IMR-90 (cell line): ENCODE measurements around the gene MAPK11.

Experiments used
- CEBPB ChIP-seq: IDR thresholded peaks from 2 replicates; pipeline ENCODE4 v1.6.1; 2012; ENCODE audit warnings: low read depth, low read length, improper control_type of control experiment
- CHD1 ChIP-seq: IDR thresholded peaks from 2 replicates; pipeline ENCODE4 v1.6.1; 2012; ENCODE audit warnings: low read depth, low read length, improper control_type of control experiment
- CTCF ChIP-seq: conservative IDR thresholded peaks from 2 replicates; pipeline ENCODE4 v1.5.1; 2012; ENCODE audit warnings: mild to moderate bottlenecking, low read depth, low read length, improper control_type of control experiment
- POLR2A ChIP-seq: IDR thresholded peaks from 2 replicates; pipeline ENCODE4 v1.6.1; 2012; ENCODE audit warnings: mild to moderate bottlenecking, low read depth, low read length
- RFX5 ChIP-seq: IDR thresholded peaks from 2 replicates; pipeline ENCODE4 v1.8.0; 2012; ENCODE audit warnings: low read depth, mild to moderate bottlenecking, low read length, moderate library complexity
- SMC3 ChIP-seq: fragments of 150-350 bp; IDR thresholded peaks from 2 replicates; pipeline ENCODE4 v1.6.1; 2016; ENCODE audit warnings: low read depth, mild to moderate bottlenecking, antibody characterized with exemption, low read length, moderate library complexity

DNA sequence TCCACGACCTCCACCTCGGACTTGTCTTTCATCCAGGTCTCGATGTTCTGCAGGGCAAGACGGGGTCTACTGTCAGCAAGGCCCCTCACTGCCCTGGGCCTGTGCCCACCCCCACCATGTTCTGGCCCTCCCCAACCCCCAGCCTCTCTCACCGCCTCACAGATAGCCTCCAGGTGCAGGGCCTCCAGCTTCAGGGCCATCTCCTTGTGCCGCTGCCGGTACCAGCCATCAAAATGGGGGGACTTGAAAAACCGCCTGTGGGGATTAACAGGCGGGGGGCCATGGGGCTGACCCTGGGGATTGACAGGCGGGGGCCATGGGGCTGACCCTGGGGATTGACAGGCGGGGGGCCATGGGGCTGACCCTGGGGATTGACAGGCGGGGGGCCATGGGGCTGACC, 42.2 kb upstream of the MAPK11 start:
- TF ChIP-seq POLR2A (no peak), CTCF (no peak), CEBPB (no peak), RFX5 (no peak), CHD1 (no peak), SMC3 (no peak)
